GM08714 (cell line): Measurements from ENCODE around the gene GPR55.

Experiments
- H3K4me3 ChIP-seq: fragments of 200-500 bp; sonication (Bioruptor generic); 2 replicates; pipeline ENCODE4 v1.5.1; 2014; ENCODE audit warnings: mild to moderate bottlenecking, low read length, inconsistent platforms
- ZNF274 ChIP-seq: IDR thresholded peaks from 2 replicates; pipeline ENCODE4 v1.6.1; 2012; ENCODE audit warnings: mild to moderate bottlenecking, low read depth, low read length

GPR55 gene

DNA sequence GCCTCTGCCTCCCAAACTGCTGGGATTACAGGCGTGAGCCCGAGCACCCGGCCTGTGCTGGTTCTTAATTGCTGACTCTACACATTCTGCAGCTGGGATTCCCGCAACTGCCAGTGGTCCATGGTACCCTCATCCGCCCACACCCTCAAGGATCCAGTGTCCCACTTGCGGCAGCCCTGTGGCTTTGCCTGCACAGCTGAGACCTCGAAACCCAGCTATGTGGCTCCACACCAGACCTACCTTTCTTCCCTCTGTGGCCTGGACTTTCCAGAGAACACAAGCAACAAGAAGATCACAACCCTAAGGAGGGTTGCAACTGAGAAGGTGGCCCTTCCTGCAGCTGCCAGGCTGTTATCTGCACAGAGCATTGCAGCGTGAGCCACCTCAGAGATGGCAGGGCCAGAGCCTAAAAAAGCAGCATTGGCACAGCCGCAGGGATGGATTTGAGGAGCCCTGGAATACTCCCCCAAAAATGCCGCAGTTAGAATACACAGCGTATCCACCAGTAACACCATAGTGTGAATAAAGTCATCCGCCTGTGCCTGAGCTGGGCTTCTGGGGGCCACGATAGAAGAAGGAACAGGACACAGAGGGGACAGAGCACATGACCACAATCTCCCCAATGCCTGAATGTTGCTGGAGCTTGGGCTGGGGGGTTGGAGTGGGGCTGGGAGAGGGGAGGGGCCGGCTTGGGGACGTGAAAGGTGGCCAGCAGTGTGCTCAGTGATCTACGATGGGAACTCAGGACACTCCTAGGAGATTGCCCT, 1.9 kb downstream of the GPR55 start:
- TF ChIP-seq ZNF274 = no peak
- H3K4me3 ChIP-seq = no peak overlapping the region

GRCh38 chr2:230921806-230922595, 3.0 kb downstream of the GPR55 start:
- TF ChIP-seq ZNF274 = no peak
- H3K4me3 ChIP-seq = no peak overlapping the region

- TF ChIP-seq ZNF274 = no peak
- H3K4me3 ChIP-seq = peak overlapping the region; percentile 31; the same call in 1 of the 2 replicates
Observed at GRCh38 chr2:230920167-230920566, 4.9 kb downstream of the GPR55 start.

- H3K4me3 ChIP-seq = no peak overlapping the region
- TF ChIP-seq ZNF274 = no peak
Observed at GRCh38 chr2:230919681-230920080, 5.4 kb downstream of the GPR55 start.

DNA sequence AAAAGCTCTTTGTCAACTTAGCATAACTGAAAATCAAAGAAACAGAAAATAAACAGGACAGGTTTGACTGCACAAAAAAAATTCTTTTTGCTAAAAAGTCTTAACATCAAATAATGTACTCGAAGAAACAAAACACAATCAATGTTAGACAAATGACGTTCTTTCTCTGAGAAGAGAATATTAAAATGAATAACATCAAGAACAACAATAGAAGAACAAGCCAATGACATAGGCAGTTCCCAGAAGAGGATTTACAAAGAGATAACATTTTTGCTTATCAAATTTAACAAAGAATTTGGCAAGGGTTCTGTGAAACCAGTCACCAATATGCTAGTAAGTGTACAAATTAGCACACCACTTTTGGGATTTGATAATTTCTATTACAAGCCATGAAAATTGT, 5.8 kb downstream of the GPR55 start:
- no peak overlapping the region for H3K4me3 ChIP-seq
- no peak for TF ChIP-seq ZNF274

DNA sequence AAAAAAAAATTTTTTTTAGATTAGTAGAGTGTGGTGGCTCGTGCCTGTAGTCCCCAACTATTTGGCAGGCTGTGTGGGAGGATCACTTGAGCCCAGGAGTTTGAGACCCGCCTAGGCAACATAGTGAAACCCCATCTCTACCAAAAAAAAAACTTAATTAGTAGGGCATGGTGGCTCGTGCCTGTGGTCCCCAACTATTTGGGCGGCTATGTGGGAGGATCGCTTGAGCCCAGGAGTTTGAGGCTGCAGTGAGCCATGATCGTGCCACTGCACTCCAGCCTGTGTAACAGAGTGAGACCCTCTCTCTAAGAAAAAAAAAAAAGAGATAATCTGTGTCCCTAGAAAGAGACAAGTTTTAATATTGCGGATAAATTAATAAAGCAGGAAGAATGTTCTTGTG, 8.8 kb downstream of the GPR55 start:
- no peak overlapping the region for H3K4me3 ChIP-seq
- no peak for TF ChIP-seq ZNF274

GRCh38 chr2:230915319-230915718, 9.7 kb downstream of the GPR55 start:
- H3K4me3 ChIP-seq = no peak overlapping the region
- no peak for TF ChIP-seq ZNF274

DNA sequence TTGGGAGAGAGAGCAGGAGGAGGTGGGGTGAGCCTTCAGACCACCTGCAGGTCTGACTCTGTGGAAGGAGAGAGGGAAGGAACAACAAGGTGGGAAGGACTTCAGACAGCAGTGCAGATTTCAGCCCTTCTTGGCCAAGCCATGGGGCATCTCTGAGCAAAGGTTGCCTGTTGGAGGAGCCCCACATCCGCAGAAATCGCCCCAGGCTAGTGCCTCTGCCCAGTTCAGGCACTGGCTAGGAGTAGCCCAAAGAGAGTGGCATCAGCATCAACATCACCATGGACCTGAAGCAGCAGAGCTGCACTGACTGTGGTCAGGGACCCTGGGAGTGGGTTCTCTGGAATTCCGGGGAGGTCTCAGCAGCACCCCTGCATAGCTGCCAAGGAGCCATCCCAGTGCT, 10.2 kb downstream of the GPR55 start:
- TF ChIP-seq ZNF274 = no peak
- no peak overlapping the region for H3K4me3 ChIP-seq

DNA sequence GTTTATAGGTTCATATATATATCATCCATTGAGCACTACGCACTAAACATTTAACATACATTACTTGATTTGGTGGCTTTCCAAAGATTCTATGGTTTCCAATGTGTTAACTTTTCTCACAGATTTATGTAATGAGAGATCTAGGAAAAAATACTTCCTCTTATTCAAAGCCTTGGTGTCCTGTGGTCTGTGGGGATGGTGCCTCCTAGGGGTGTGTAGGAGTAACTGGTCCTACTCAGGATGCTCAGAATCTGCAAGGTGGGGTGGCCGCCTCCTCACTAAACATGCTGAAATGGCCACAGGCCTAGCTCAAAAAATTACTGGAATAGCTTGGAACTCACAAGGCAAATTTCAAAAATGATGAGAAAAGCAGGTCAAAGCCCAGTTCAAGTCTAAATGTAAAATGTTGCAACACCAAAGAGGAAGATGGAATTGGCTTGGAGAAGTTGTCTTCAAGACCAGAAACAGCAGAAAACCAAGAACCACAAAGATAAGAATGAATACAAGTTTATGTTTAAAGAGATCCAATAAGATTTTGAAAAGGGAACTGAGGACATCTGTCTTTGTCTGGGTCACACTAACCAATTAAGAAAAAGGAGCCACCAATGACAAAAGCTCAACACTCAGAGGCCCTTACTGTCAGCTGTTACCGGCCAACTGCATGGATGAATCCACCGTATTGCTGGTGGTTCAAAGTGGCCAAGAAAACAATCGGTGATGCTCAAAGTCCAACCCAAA, 11.5 kb downstream of the GPR55 start:
- no peak for TF ChIP-seq ZNF274
- H3K4me3 ChIP-seq = no peak overlapping the region

- H3K4me3 ChIP-seq = no peak overlapping the region
- TF ChIP-seq ZNF274 = no peak
Observed at GRCh38 chr2:230912724-230913123, 12.3 kb downstream of the GPR55 start.

- no peak for TF ChIP-seq ZNF274
- H3K4me3 ChIP-seq = no peak overlapping the region
Observed at GRCh38 chr2:230912046-230912445, 13.0 kb downstream of the GPR55 start.

DNA sequence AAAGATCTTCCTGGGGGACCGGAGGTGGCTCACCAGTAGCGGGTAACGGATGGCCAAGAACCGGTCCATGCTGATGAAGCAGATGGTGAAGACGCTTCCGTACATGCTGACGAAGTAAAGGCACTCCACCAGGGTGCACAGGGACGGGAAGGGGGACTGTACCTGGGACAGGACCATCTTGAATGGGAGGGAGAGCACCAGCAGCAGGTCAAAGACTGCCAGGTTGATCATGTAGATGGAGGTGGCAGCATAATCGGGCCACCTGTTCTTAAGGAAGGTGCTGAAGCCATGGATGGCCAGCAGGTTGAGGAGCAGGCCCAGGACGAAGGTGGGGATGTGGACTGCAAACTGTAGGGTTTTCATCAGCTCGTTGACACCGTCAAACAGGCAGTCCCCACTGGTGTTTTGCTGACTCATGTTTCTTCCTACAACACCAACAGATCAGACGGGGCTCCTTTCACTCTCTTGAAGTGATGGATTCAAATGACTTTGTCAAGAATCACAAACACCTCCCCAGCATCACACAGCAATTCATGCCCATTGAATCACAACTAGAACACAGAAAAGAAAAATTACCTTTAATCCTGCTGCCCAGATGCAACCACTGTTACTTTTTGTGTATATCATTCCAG, 14.4 kb downstream of the GPR55 start:
- H3K4me3 ChIP-seq = no peak overlapping the region
- TF ChIP-seq ZNF274 = no peak

DNA sequence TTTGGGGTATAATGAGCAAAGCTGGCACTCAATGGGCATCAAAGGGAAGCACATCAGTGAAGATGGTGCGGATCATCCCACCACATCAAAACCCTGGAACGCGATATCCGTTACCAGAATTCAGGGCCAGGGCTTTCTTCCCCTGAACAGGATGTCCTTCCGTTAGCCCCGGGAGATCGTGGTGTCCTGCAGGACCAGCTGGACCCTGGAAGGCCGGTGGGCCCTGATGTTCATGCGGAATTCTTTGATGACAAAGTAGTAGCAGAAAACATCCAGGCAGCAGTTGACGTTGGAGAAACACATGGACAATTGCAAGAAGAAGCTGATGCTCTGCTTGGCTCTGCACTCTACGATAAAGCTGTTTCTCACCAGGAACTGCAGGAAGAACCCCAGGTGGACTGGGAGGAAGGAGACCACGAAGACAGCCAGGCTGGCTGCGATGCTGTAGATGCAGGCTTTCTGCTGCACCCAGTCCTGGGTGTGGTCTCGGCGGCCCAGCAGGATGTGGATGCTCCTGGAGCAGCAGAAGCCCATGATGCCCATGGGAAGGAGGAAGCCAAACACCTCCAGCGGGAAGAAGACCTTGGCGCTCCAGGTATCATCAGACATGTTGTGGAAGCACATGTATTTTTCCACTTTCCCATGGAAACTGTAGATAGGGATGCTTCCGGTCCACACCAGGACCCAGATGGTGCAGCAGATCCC, 15.0 kb downstream of the GPR55 start:
- TF ChIP-seq ZNF274 = no peak
- H3K4me3 ChIP-seq = no peak overlapping the region

DNA sequence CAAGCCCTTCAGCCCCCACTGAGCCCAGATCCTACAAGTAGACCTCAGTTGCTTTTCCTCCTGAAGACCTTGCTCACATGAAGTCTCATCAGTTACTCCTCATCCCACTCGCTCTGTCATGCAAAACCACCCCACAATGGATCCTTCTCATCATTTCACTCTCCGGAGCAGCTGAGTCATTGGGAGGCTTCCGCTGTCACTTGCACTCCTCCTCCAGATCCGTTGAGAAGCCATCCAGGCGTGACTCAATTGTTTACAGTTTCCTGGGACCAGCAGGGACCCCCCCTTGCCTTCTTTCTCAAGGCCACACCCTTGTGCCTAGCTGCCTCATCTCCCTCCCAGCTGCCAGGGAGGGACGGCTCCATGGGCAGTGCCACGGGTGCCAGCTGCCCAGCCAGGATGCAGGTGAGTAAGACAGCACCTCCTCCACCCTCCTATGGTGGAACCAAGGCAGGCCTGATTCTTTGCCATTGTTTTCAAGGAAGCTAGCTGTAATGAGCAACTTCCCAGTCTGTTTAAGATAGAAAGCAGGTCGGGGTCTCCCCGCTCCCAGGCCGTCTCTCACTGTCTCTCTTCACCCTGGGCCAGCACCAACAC, 16.3 kb downstream of the GPR55 start:
- TF ChIP-seq ZNF274 = no peak
- no peak overlapping the region for H3K4me3 ChIP-seq
